Loucy (cell line): ENCODE results near the gene IGDCC3.
"Not testable (repeated sequence)": the region's sequence is repeated elsewhere in the genome, so short reads cannot be mapped to it uniquely, and the experiment has no call there.

Experiments used
- H2AFZ ChIP-seq: fragments of 200-600 bp; sonication (generic); 2 replicates; pipeline ENCODE4 v1.6.0; 2016; ENCODE audit warnings: antibody characterized with exemption, mild to moderate bottlenecking, low read length, moderate library complexity
- H3F3A ChIP-seq: fragments of 200-600 bp; 2 replicates; pipeline ENCODE4 v1.6.0; 2016; ENCODE audit warnings: antibody characterized with exemption, low read depth, mild to moderate bottlenecking
- H3K27me3 ChIP-seq: fragments of 200-600 bp; sonication (generic); 2 replicates; pipeline ENCODE4 v1.6.1; 2014; ENCODE audit warnings: low read length, mild to moderate bottlenecking; ENCODE audit not compliant: insufficient read depth, poor library complexity, severe bottlenecking
- H3K36me3 ChIP-seq: fragments of 200-600 bp; sonication (generic); 2 replicates; pipeline ENCODE4 v1.6.1; 2016; ENCODE audit warnings: low read length; ENCODE audit not compliant: insufficient read depth
- H3K4me1 ChIP-seq: fragments of 200-600 bp; sonication (generic); 2 replicates; pipeline ENCODE4 v1.5.1; 2014; ENCODE audit warnings: low read length, mild to moderate bottlenecking; ENCODE audit not compliant: insufficient read depth, poor library complexity, severe bottlenecking
- H3K4me2 ChIP-seq: fragments of 200-600 bp; sonication (generic); 2 replicates; pipeline ENCODE4 v1.6.0; 2014; ENCODE audit warnings: antibody characterized with exemption, low read length, low read depth, mild to moderate bottlenecking; ENCODE audit not compliant: poor library complexity, severe bottlenecking
- H3K4me3 ChIP-seq: fragments of 200-600 bp; sonication (generic); 2 replicates; pipeline ENCODE4 v1.5.1; 2014; ENCODE audit warnings: low read length, mild to moderate bottlenecking, mixed read lengths; ENCODE audit not compliant: poor library complexity, severe bottlenecking
- H3K79me2 ChIP-seq: fragments of 200-600 bp; sonication (generic); 2 replicates; pipeline ENCODE4 v1.6.1; 2014; ENCODE audit warnings: low read length; ENCODE audit not compliant: insufficient read depth
- H3K9ac ChIP-seq: fragments of 200-600 bp; sonication (generic); 2 replicates; pipeline ENCODE4 v1.6.0; 2014; ENCODE audit warnings: mild to moderate bottlenecking, low read depth, low read length, moderate library complexity; ENCODE audit not compliant: poor library complexity, severe bottlenecking
- H3K9me2 ChIP-seq: fragments of 200-600 bp; sonication (generic); replicated peaks from 2 replicates; pipeline ENCODE4 v1.6.1; 2016; ENCODE audit warnings: low read depth, low read length, mixed read lengths
- H3K9me3 ChIP-seq: fragments of 200-600 bp; sonication (generic); 2 replicates; pipeline ENCODE4 v1.6.1; 2014; ENCODE audit warnings: mild to moderate bottlenecking, antibody characterized with exemption, low read length, low read depth; ENCODE audit not compliant: insufficient read depth
- H4K20me1 ChIP-seq: fragments of 200-600 bp; sonication (generic); 2 replicates; pipeline ENCODE4 v1.6.0; 2014; ENCODE audit warnings: antibody characterized with exemption, low read length, mild to moderate bottlenecking; ENCODE audit not compliant: insufficient read depth, poor library complexity, severe bottlenecking
- CTCF ChIP-seq: fragments of 200-600 bp; sonication (generic); conservative IDR thresholded peaks from 2 replicates; pipeline ENCODE4 v1.5.1; 2014; ENCODE audit warnings: mild to moderate bottlenecking, antibody characterized with exemption, low read length
- EZH2phosphoT487 ChIP-seq: fragments of 200-600 bp; IDR thresholded peaks from 2 replicates; pipeline ENCODE4 v1.6.1; 2018; ENCODE audit warnings: antibody characterized with exemption, mild to moderate bottlenecking, moderate library complexity, borderline replicate concordance

IGDCC3 gene

GRCh38 chr15:65399001-65399706, 21.4 kb upstream of the IGDCC3 start:
- Histone ChIP-seq H3K4me2 (no peak overlapping the region), H3K4me1 (peaks cover 5% of the 10 kb centered on the region), H3K36me3 (no peaks in the 10 kb centered on the region), H3K9ac (no peak overlapping the region), H3K9me3 (no peaks in the 10 kb centered on the region), H3K4me3 (no peak overlapping the region), H3F3A (no peaks in the 10 kb centered on the region), H3K27me3 (no peaks in the 10 kb centered on the region), H2AFZ (no peak overlapping the region), H4K20me1 (no peaks in the 10 kb centered on the region), H3K9me2 (no peaks in the 10 kb centered on the region), H3K79me2 (no peaks in the 10 kb centered on the region)
- no peak for TF ChIP-seq EZH2phosphoT487
- TF ChIP-seq CTCF = no peak

DNA sequence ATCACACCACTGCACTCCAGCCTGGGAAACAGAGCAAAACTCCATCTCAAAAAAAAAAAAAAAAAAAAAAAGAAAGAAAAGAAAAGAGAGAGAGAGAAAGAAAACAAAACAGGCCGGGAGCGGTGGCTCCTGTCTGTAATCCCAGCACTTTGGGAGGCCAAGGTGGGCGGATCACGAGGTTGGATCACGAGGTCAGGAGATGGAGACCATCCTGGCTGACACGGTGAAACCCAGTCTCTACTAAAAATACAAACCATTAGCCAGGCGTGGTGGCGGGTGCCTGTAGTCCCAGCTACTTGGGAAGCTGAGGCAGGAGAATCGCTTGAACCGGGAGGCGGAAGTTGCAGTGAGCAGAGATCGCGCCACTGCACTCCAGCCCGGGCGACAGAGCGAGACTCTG, 20.7 kb upstream of the IGDCC3 start:
- H3K9me3 ChIP-seq, H3K9me2 ChIP-seq, H3K36me3 ChIP-seq, H3K79me2 ChIP-seq, H3K4me1 ChIP-seq, H3K27me3 ChIP-seq, H3K4me3 ChIP-seq, H4K20me1 ChIP-seq, H3F3A ChIP-seq, H3K9ac ChIP-seq, H3K4me2 ChIP-seq, H2AFZ ChIP-seq: not testable (repeated sequence)

GRCh38 chr15:65396965-65397317, 19.1 kb upstream of the IGDCC3 start:
- H3K9me3 ChIP-seq = no peaks in the 10 kb centered on the region
- no peaks in the 10 kb centered on the region for H3K36me3 ChIP-seq
- no peaks in the 10 kb centered on the region for H4K20me1 ChIP-seq
- H2AFZ ChIP-seq = no peak overlapping the region
- H3K4me1 ChIP-seq = peaks cover 5% of the 10 kb centered on the region
- no peaks in the 10 kb centered on the region for H3F3A ChIP-seq
- H3K27me3 ChIP-seq = no peaks in the 10 kb centered on the region
- no peaks in the 10 kb centered on the region for H3K9me2 ChIP-seq
- H3K4me2 ChIP-seq = no peak overlapping the region
- no peak for TF ChIP-seq EZH2phosphoT487
- H3K4me3 ChIP-seq = no peak overlapping the region
- no peak overlapping the region for H3K9ac ChIP-seq
- no peaks in the 10 kb centered on the region for H3K79me2 ChIP-seq

DNA sequence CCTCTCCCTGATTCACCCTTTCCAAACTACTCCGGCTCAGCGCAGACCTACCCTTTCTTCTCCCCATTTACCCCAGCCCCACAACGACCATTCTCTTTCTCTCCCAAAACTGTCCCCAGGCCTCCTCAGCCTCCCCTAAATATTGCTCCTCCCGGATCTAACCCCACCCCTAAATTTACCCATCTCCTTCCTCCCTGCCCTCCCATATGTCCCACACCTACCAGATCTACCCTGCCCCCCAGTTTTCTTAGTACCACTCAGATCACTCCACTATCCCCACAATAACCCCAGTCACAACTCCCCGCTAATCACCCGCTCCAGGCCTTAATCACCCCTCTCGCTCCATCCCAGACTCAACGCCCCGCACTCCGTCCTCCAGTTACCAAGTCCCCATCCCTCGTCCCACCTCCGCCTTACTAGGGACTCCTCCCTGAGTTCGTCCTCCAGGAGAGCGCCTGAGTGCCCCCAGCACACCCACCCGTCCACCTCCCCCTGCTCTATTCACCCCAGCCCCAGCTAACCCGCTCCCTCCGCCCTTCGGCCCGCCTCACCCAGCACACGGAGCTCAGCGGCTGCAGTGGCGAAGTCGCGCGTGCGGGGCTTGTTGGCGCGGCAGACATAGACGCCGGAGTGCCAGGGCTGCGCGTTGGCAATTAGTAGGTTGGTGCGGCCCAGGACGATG, 18.6 kb upstream of the IGDCC3 start:
- Histone ChIP-seq H3K9ac (no peak overlapping the region), H3K4me1 (peaks cover 5% of the 10 kb centered on the region), H3K4me3 (no peak overlapping the region), H3K36me3 (no peaks in the 10 kb centered on the region), H4K20me1 (no peaks in the 10 kb centered on the region), H3K79me2 (no peaks in the 10 kb centered on the region), H2AFZ (no peak overlapping the region), H3K9me3 (no peaks in the 10 kb centered on the region), H3K27me3 (no peaks in the 10 kb centered on the region), H3K4me2 (no peak overlapping the region), H3F3A (no peaks in the 10 kb centered on the region), H3K9me2 (no peaks in the 10 kb centered on the region)
- no peak for TF ChIP-seq CTCF
- no peak for TF ChIP-seq EZH2phosphoT487
